ENCODE data around the gene ITIH3. TPM values are rescaled to one million over a fixed set of nuclear protein-coding genes. Genes with fewer than 3 reads are reported as not detected.

ITIH3 gene
- total and polyA plus RNA-seq, 7 donors: 0.14 to 2.3 (median 0.65) TPM; not detected in 3

- intact Hi-C loops (cut with DNase I): no loop called here
- Histone ChIP-seq H3K27ac (peak overlapping the region; percentile 37 to 67 (median 60)), H3K4me1 (peaks cover 0 to 31% (median 21%) of the 10 kb centered on the region in 4 donors), H3K36me3 (peaks cover 0 to 29% (median under 1%) of the 10 kb centered on the region in 4 donors), H3K4me3 (peak overlapping the region in 1 of 4 donors; percentile 2), H3K27me3 (no peaks in the 10 kb centered on the region), H3K9me3 (no peaks in the 10 kb centered on the region)
- no peak for TF ChIP-seq EP300 (IDR thresholded peaks at IDR 0.05)
- TF ChIP-seq CTCF (IDR thresholded peaks at IDR 0.05): no peak
- TF ChIP-seq POLR2A (IDR thresholded peaks at IDR 0.05): no peak
- TF ChIP-seq POLR2AphosphoS5 (IDR thresholded peaks at IDR 0.05): no peak
- no peak for DNase-seq
- WGBS, 2 donors: 87 to 92% methylated on average over 8 of the region's 8 CpGs
Observed at GRCh38 chr3:52835766-52836470, 41.3 kb downstream of the ITIH3 start.

GRCh38 chr3:52836471-52836845, 41.9 kb downstream of the ITIH3 start:
- no peaks in the 10 kb centered on the region for H3K9me3 ChIP-seq
- no peak overlapping the region for H3K4me3 ChIP-seq
- H3K36me3 ChIP-seq: peaks cover 0 to 34% (median 3%) of the 10 kb centered on the region in 4 donors
- WGBS, 2 donors: 90 to 92% methylated on average over 5 of the region's 5 CpGs
- no peaks in the 10 kb centered on the region for H3K27me3 ChIP-seq
- H3K27ac ChIP-seq: peak overlapping the region in 1 of 4 donors; percentile 67
- H3K4me1 ChIP-seq: peaks cover 0 to 26% (median 17%) of the 10 kb centered on the region in 4 donors
- DNase-seq: no peak
- TF ChIP-seq EP300 (IDR thresholded peaks at IDR 0.05): no peak
- no peak for TF ChIP-seq POLR2AphosphoS5 (IDR thresholded peaks at IDR 0.05)
- no peak for TF ChIP-seq CTCF (IDR thresholded peaks at IDR 0.05)
- TF ChIP-seq POLR2A (IDR thresholded peaks at IDR 0.05): no peak
- intact Hi-C loops (cut with DNase I): no loop called here

- no peak overlapping the region for H3K4me3 ChIP-seq
- intact Hi-C loops (cut with DNase I): no loop called here
- peaks cover 0 to 21% (median 12%) of the 10 kb centered on the region in 4 donors for H3K4me1 ChIP-seq
- no peak for DNase-seq
- TF ChIP-seq EP300 (IDR thresholded peaks at IDR 0.05) (no peak), POLR2A (IDR thresholded peaks at IDR 0.05) (no peak), POLR2AphosphoS5 (IDR thresholded peaks at IDR 0.05) (no peak), CTCF (IDR thresholded peaks at IDR 0.05) (no peak)
- H3K36me3 ChIP-seq: peaks cover 0 to 39% (median 6%) of the 10 kb centered on the region in 4 donors
- 91 to 93% methylated on average over 4 of the region's 4 CpGs for WGBS, 2 donors
- no peak overlapping the region for H3K27ac ChIP-seq
- no peaks in the 10 kb centered on the region for H3K27me3 ChIP-seq
- no peaks in the 10 kb centered on the region for H3K9me3 ChIP-seq
Observed at GRCh38 chr3:52836986-52837385, 42.4 kb downstream of the ITIH3 start.

GRCh38 chr3:52838561-52839267, 44.1 kb downstream of the ITIH3 start:
- WGBS, 2 donors: 80 to 93% methylated on average over 8 of the region's 8 CpGs
- Histone ChIP-seq H3K27ac (no peak overlapping the region), H3K9me3 (no peaks in the 10 kb centered on the region), H3K27me3 (no peaks in the 10 kb centered on the region), H3K36me3 (peaks cover 0 to 57% (median 10%) of the 10 kb centered on the region in 4 donors), H3K4me3 (no peak overlapping the region), H3K4me1 (peaks cover 0 to 25% (median 12%) of the 10 kb centered on the region in 4 donors)
- intact Hi-C loops (cut with DNase I): no loop called here
- TF ChIP-seq POLR2AphosphoS5 (IDR thresholded peaks at IDR 0.05) (no peak), CTCF (IDR thresholded peaks at IDR 0.05) (no peak), POLR2A (IDR thresholded peaks at IDR 0.05) (no peak), EP300 (IDR thresholded peaks at IDR 0.05) (no peak)
- no peak for DNase-seq

All from sigmoid colon (tissue), 7 donors.